ENCODE results near the gene CTSC.

CTSC gene

GRCh38 chr11:88315015-88315414 is 22.5 kb downstream of the CTSC start:
- DNase-seq = no peak

GRCh38 chr11:88313441-88313840 is 24.1 kb downstream of the CTSC start:
- DNase-seq = no peak

GRCh38 chr11:88312628-88313027 is 24.9 kb downstream of the CTSC start:
- DNase-seq = no peak

DNA sequence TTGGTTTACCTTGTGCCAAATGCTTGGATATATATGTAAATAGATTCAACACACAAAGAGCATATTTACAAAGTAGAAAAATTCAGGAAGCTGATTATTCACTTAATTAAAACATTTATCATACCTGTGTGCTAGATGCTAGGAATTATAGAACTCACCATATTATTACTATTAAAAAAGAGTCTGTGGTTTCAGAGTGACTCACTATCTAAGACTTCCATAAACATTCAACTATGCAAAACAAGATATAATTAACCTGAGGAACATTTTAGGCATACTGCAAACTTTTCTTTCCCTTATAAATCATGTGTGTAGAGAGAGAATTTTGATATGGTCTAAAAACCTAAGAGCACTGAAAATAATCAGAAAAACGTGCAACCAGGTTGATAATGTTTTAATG is 27.3 kb downstream of the CTSC start:
- DNase-seq = no peak

GRCh38 chr11:88308576-88308975 is 29.0 kb downstream of the CTSC start:
- no peak for DNase-seq

GRCh38 chr11:88307749-88308425 is 29.6 kb downstream of the CTSC start:
- DNase-seq = no peak

DNA sequence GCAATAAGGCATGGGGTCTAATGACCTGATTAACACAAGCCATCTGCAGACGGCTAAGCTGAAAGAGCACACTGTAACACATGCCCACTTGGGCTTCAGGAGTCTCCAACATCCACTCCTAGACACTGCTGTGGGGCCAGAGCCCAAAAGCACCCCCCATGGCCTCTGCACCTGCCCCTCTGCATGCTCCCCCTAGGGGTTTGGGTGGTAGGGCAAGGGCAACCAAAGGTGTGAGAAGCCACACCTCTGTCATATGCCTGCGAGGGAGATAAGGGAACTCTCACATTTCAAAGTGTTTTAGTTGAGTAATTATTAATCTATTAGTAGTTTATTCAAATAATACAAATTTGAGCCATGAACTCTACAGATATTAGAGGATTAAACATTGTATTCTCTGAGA is 30.8 kb downstream of the CTSC start:
- no peak for DNase-seq

DNA sequence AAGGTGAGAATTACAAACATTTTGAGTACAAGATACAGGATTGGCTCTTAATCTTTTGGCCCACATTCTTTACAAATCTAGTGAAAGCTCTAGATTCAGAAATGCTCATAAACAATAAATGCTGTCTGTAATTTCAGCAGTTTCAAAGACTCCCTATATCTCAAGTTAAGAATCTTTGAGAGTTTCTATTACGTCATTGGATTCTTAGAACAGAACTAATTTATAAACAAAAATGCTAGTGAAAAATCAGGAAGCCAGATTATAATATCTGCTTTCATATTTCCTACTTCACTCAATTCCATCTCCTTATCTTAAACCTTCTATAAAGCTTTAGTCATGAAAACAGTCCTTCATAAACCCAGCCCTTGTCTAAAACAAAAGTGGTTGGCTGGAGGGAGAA is 32.1 kb downstream of the CTSC start:
- DNase-seq = no peak

GRCh38 chr11:88304352-88304751 is 33.2 kb downstream of the CTSC start:
- DNase-seq = no peak

- no peak for DNase-seq
These were observed 34.5 kb downstream of the CTSC start for GRCh38 chr11:88303037-88303436.

DNA sequence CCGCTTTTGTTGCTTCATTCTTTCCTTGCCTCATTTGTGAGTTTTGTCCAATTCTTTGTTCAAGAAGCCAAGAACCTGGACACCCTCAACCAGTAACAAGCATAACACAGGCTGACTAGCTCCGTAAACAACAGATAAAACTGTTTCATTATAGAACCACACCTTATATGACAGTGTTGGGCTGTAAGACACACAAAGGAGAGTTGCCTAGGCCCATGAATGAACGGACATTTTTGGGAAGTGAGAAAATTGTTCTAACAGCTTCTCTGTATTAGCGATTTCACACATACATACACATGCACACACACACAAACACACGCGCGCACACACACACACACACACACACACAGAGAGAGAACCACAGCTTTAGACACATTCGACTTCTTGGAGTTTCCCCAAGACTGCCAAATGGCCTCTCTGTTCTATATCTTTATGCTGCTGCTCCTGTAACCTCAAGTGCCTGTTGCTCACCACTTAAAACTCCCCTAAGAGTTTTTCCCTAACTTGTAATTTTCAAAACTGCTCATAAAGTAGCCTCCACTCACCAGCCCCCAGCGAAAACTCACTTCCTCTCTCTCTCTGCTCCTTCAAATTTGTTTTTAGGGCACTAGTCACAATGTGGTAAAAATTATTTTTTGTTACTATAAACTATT is 35.9 kb downstream of the CTSC start:
- DNase-seq = no peak

GRCh38 chr11:88300888-88301487 is 36.5 kb downstream of the CTSC start:
- DNase-seq = no peak

DNA sequence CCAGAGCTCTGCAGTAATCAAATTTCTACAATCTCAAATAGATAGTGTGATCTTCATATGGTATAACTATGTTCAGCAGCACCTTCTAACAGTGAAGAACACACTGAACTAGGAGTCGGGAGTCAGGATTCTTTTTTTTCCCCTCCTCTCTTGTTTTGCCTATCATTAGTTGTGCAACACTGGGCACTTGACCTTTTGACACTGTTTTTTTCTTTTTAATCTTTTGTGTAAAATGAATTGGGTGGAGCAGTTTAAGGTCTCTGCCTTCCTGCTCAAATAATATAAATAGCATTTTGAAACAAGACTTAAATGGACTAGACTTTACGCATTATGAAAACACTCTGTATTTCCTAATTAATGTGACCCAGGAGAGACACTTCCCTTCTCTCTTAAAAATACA is 39.7 kb downstream of the CTSC start:
- DNase-seq = no peak

GRCh38 chr11:88297421-88297820 is 40.1 kb downstream of the CTSC start:
- DNase-seq = no peak

DNA sequence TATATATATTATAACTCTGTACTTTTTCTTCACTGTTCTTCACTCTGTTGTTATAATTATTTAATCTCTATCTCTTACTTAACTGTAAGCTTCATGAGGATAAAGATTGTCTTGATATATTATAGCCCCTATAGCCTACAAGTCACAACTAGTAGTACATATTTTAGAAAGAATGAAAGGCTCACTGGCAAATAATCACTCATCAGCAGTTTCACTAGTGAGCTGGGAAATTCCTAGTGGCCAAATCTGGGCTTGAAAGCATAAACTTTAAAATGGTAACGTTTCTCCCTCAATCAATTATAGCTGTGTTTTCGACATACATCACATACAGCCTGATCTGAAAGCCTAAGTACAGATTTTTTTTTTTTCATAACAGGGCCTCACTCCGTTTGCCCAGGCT is 42.5 kb downstream of the CTSC start:
- DNase-seq = no peak

DNA sequence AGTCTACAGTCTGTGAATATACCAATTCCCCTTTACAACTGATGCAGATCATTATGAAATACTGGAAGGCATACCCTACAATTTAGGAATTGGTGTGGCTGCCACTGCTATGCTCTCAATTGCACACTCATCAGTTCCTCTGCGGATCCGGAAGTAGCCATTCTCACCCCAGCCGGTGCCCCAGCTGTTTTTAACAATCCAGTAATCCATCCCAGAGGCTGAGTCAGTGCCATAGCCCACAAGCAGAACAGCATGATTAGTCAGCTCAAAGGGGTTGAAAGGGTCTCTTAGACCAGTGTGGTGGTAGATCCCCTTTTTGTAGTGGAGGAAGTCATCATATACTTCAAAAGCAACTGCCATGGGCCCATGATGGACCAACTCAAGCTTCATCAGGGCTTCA is 43.6 kb downstream of the CTSC start:
- no peak for DNase-seq

DNA sequence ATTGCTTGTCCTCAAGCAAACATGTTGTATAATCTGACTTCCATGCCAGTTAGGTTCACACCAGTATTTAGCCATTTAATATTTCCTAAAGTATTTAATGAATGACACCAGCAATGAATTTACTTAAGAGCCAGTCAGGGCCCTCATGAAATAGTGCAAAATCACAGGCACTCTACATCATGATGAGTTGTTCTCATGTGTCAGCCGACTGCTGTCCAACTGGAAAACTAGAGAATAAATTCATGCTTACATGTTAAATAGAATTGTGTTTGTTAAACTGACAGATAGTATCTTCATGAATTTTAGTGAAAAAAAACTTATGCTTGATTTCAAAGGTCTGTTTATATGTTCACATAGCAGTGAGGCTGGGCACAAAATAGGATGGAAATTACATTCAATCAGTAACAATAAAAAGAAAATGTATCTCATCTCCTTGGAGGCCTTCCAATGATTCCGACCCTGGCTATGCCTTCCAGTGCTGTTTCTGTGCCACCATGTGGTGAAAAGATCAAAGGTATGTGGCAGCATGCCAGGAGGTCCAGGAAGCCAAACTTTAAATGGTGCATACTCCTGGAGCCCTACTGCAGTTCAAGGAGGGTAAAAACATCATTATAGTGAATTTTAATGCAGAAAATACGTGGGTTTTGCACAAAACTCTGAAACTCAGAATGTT is 45.2 kb downstream of the CTSC start:
- no peak for DNase-seq

- DNase-seq = no peak
These were observed 49.0 kb downstream of the CTSC start for GRCh38 chr11:88288560-88288959.

GRCh38 chr11:88284336-88285050 is 53.0 kb downstream of the CTSC start:
- DNase-seq = no peak

DNA sequence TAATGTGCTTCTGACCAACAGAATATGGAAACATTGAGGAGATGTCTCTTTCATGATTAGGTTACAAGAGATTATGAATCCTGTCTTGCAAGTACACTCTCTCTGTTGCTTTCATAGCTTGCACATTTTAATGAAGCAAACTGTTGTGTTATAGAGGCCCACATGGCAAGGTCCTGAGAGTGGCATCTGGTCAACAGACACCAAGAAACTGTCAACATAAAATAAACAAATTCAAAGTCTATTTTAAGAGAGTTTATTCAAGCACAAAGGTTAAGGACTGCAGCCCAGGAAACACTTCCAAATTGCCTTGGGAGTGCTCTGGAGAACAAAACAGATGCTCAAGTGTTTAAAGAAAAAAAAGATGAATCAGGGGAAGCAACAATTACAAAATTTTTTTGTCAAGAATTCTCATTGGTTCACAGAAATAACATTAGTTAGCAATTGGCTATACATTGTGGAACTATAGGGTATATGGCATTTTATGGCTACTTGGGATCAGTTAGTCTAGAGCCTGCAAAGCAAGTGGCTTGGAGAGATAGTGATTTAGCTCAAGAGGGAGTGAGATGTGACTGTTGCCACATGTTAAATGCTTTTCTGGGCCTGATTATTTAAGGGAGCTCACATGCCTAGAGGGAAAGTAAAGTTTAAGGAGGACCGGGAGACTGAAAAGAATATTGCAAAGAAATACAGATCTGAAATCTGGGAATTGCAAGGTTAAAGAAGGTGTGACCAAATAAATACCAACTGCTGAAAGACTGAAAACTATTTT is 54.6 kb downstream of the CTSC start:
- DNase-seq = no peak

DNA sequence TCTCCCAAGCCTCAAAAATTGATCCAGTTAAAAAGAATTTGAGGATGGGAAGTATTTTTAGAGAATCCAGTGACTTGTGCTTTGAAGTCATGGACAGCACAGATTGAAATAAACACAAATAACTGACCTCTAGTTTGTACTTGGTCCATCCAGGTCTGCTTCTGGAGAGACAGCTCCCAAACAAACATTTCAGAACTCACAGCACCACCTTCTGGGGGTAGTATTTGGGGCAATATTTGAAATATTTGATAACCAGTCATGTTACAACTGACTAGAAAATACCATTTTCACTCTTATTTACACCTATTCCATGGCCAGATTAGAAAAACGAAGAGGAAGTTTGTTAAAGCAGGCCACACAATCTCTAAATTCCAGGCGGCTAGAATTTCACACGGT is 56.2 kb downstream of the CTSC start:
- DNase-seq = no peak

- DNase-seq = no peak
These were observed 56.7 kb downstream of the CTSC start for GRCh38 chr11:88280673-88281316.

All from stimulated activated naive CD4-positive, alpha-beta T cell treated with Interleukin-2 at 50 U/mL for 16 hours (primary cell).